Ascending aorta (tissue), 2 donors: ENCODE data around the gene GADD45B. TPM values are rescaled to one million over a fixed set of nuclear protein-coding genes. Genes with fewer than 3 reads are reported as not detected.
"Not testable (repeated sequence)": the region's sequence is repeated elsewhere in the genome, so short reads cannot be mapped to it uniquely, and the experiment has no call there.

Experiments
- DNase-seq, 2 donors: peaks; one replicate each; pipeline ENCODE4 v3.0.0-alpha.2; 2019; ENCODE audit warnings: low spot score in 2 of 2
- H3K27ac ChIP-seq, 2 donors: fragments of 200-600 bp; sonication (generic); one replicate each; pipeline ENCODE4 v1.5.1; 2016 to 2017; ENCODE audit warnings: mild to moderate bottlenecking in 1 of 2
- H3K27me3 ChIP-seq: fragments of 200-600 bp; sonication (generic); one replicate; pipeline ENCODE4 v1.5.1; 2017
- H3K36me3 ChIP-seq, 2 donors: fragments of 200-600 bp; sonication (generic); one replicate each; pipeline ENCODE4 v1.5.1; 2016
- H3K4me1 ChIP-seq, 2 donors: fragments of 200-600 bp; sonication (generic); one replicate each; pipeline ENCODE4 v1.5.1; 2016 to 2017; ENCODE audit warnings: mild to moderate bottlenecking in 1 of 2
- H3K4me3 ChIP-seq, 2 donors: fragments of 200-600 bp; sonication (generic); one replicate each; pipeline ENCODE4 v1.5.1; 2016 to 2017; ENCODE audit warnings: mild to moderate bottlenecking in 1 of 2
- H3K9me3 ChIP-seq, 2 donors: fragments of 200-600 bp; sonication (generic); one replicate each; pipeline ENCODE4 v1.5.1; 2016
- intact Hi-C: fragments of 100-400 bp; cut with DNase I; formaldehyde crosslinking; loops from one replicate; pipeline ENCODE4 v1.15.1; 2023
- total RNA-seq: library from RNA; depleted of rRNA; stranded (reverse); fragments of >200 nt; gene quantifications from one replicate; pipeline ENCODE4 v1.1.0, GENCODE V29; 2016
- TF ChIP-seq, protein P1 (sequence below), 3 experiments: fragments of 200-600 bp in 2 of 3; fragments of 450-650 bp in 1 of 3; sonication (generic) in 2 of 3; IDR thresholded peaks; one replicate each; pipeline ENCODE4 v1.5.1; 2016 to 2019; ENCODE audit warnings: antibody characterized with exemption in 3 of 3, mild to moderate bottlenecking in 1 of 3, moderate library complexity in 1 of 3

Gene GADD45B
- total RNA-seq, 1 donor from 2014 or later = 514 TPM

DNA sequence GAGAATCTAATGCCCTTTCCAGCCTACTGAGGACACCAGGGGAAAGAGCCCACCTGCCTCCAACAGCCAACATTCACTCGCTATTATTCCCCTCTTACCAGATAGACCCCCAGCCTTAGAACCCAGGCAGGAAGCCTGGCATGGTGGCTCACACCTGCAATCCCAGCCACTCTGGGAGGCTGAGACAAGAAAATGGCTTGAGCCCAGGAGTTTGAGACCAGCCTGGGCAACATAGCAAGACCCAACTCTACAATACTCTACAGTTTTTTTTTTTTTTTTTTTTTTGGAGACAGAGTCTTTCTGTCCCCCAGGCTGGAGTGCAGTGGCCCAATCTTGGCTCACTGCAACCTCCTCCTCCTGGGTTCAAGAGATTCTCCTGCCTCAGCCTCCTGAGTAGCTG is 15.7 kb upstream of the GADD45B start:
- H3K27me3 ChIP-seq = no peaks in the 10 kb centered on the region
- H3K4me1 ChIP-seq = peaks cover 14 to 28% of the 10 kb centered on the region in 2 donors
- no peak for DNase-seq
- H3K4me3 ChIP-seq = no peak overlapping the region
- no peak overlapping the region for H3K27ac ChIP-seq
- H3K36me3 ChIP-seq = no peaks in the 10 kb centered on the region
- TF ChIP-seq, protein P1, sequence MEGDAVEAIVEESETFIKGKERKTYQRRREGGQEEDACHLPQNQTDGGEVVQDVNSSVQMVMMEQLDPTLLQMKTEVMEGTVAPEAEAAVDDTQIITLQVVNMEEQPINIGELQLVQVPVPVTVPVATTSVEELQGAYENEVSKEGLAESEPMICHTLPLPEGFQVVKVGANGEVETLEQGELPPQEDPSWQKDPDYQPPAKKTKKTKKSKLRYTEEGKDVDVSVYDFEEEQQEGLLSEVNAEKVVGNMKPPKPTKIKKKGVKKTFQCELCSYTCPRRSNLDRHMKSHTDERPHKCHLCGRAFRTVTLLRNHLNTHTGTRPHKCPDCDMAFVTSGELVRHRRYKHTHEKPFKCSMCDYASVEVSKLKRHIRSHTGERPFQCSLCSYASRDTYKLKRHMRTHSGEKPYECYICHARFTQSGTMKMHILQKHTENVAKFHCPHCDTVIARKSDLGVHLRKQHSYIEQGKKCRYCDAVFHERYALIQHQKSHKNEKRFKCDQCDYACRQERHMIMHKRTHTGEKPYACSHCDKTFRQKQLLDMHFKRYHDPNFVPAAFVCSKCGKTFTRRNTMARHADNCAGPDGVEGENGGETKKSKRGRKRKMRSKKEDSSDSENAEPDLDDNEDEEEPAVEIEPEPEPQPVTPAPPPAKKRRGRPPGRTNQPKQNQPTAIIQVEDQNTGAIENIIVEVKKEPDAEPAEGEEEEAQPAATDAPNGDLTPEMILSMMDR (IDR thresholded peaks at IDR 0.05) = no peak
- intact Hi-C loops = no loop called here
- H3K9me3 ChIP-seq = peaks cover 0 to 4% of the 10 kb centered on the region in 2 donors

DNA sequence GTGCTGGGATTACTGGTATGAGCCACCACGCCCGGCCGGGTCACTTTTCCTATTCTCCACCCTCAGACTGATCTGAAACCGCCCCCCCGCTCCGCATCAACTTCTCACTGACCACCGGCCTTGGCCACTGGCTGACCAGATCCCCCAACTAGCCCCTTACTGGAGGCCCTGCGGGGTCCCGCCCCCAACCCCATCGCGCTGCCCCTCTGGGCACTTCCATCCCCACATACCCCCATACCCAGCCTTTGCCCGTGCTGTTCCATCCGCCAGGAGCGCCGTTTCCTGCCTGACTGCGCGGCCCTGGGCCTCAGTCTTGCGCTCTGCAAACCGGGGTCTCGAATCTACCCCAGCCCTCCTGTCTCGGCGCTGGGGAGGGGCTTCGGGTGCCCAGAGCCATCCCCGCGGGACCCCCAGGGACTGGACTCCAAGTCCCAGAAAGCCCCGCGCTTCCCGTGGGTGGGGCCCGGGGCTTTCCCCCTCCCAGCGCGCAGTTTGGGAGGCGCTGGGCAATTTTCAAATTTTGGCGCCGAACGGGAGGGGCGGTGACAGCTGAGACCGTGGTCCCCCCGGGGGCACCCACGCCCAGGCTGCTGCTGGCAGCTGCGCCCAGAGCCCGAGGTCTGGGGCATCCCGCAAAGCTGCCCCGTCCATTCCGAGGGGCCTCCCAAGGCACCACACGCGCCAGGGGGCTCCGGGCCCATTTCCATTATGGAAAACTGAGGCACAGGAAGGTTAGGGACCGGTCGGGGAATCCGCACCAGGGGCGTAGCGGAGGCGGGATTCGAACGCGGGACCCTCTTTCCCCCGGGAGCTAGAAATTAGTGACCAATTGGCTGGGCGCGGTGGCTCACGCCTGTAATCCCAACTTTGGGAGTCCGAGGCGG is 13.9 kb upstream of the GADD45B start:
- DNase-seq = no peak
- Histone ChIP-seq H3K27ac (no peak overlapping the region), H3K9me3 (peaks cover 0 to 4% of the 10 kb centered on the region in 2 donors), H3K4me1 (peaks cover 7 to 19% of the 10 kb centered on the region in 2 donors), H3K36me3 (no peaks in the 10 kb centered on the region), H3K4me3 (peak overlapping the region; percentile 51 to 80), H3K27me3 (no peaks in the 10 kb centered on the region)
- intact Hi-C loops = no loop called here
- TF ChIP-seq, protein P1 (IDR thresholded peaks at IDR 0.05) = peak in 1 of 3 experiments; percentile 30

DNA sequence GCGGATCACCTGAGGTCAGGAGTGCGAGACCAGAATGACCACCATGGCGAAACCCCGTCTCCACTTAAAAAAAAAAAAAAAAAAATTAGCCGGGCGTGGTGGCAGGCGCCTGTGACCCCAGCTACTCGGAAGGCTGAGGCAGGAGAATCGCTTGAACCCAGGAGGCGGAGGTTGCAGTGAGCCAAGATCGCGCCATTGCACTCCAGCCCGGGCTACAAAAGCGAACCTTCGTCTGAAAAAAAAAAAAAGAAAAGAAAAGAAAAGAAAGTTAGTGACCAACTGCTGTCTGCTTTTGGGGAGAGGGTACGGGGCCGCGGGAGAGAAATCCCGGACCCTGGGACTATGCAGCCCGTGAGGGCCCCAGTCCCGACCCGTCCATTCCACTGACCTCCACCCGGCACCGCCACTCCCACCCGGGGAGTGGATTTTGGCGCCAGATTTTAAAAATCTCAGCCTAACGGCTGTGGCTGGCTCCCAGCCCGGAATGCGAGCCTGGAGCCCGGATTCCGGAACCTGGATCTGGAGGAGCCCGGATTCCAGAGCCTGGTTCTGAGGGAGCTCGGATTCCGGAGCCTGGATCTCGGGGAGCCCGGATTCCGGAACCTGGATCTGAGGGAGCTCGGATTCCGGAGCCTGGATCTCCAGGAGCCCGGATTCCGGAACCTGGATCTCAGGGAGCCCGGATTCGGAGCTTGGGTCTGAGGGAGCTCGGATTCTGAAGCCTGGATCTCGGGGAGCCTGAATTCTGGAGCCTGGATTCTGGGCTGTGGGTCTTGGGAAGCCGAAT is 13.1 kb upstream of the GADD45B start:
- H3K36me3 ChIP-seq = no peaks in the 10 kb centered on the region
- H3K4me1 ChIP-seq = peaks cover 7 to 16% of the 10 kb centered on the region in 2 donors
- peak in 1 of 2 donors; percentile 93 for DNase-seq
- H3K9me3 ChIP-seq = peaks cover 0 to 4% of the 10 kb centered on the region in 2 donors
- H3K27me3 ChIP-seq = no peaks in the 10 kb centered on the region
- TF ChIP-seq, protein P1 (IDR thresholded peaks at IDR 0.05) = peak in 1 of 3 experiments; percentile 8
- intact Hi-C loops = no loop called here
- H3K4me3 ChIP-seq = peak overlapping the region; percentile 51 to 80
- peak overlapping the region; percentile 13 to 60 for H3K27ac ChIP-seq

DNA sequence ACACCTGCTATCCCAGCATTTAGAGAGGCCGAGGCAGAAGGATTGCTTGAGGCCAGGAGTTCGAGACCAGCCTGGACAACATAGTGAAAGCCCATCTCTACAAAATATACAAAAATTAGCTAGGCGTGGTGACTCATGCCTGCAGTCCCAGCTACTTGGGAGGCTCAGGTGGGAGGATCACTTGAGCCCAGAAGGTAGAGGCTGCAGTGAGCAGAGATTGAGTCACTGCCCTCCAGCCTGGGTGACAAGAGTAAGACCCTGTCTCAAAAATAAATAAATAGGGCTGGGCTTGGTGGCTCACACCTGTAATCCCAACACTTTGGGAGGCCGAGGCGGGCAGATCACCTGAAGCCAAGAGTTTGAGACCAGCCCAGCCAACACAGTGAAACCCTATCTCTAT is 12.2 kb upstream of the GADD45B start:
- not testable (repeated sequence) for DNase-seq, H3K4me3 ChIP-seq

DNA sequence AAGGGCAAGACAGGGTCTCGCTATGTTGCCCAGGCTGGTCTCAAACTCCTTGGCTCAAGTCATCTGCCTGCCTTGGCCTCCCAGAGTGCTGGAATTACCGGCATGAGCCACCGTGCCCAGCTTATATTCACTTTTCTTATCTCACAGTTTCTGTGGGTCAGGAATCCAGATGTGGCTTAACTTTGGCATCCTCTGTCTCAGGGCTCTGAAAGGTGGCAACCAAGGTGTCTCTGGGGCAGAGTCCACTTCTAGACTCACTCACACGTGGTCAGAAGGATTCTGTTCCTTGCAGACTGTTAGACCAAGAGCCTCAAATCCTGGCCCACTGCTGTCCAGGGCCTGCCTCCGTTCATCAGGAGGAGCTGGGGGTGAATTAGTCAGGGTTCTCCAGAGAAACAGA is 11.5 kb upstream of the GADD45B start:
- DNase-seq = no peak
- Histone ChIP-seq H3K4me3 (no peak overlapping the region), H3K36me3 (no peaks in the 10 kb centered on the region), H3K27me3 (no peaks in the 10 kb centered on the region), H3K4me1 (peaks cover 7 to 16% of the 10 kb centered on the region in 2 donors), H3K27ac (no peak overlapping the region), H3K9me3 (peaks cover 0 to 4% of the 10 kb centered on the region in 2 donors)
- intact Hi-C loops = no loop called here
- TF ChIP-seq, protein P1 (IDR thresholded peaks at IDR 0.05) = no peak

More for the DNA sequence above, 12.2 kb upstream of the GADD45B start:
- H3K27me3 ChIP-seq, H3K9me3 ChIP-seq, intact Hi-C loops, H3K36me3 ChIP-seq: not testable (repeated sequence)
- H3K4me1 ChIP-seq = peaks cover 7 to 16% of the 10 kb centered on the region in 2 donors
- H3K27ac ChIP-seq = peak overlapping the region; percentile 13 to 60

DNA sequence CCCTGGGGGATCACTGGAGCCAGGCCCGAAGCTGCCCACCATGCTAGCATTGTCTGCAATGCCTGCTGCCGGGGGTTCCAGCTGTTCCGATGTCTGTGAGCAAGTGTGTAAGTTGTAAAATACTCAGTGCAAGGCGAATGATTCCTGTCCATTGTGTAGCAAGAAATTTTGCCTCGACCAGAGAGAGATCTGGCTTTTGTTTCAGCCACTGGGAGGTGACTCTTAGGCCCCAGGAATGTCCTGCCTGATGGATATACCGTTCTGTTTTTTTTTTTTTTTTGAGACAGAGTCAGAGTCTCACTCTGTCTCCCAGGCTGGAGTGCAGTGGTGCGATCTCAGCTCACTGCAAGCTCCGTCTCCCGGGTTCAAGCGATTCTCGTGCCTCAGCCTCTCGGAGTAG is 7.3 kb upstream of the GADD45B start:
- TF ChIP-seq, protein P1 (IDR thresholded peaks at IDR 0.05) = no peak
- Histone ChIP-seq H3K27me3 (no peaks in the 10 kb centered on the region), H3K27ac (no peak overlapping the region), H3K4me3 (no peak overlapping the region), H3K9me3 (no peaks in the 10 kb centered on the region), H3K4me1 (no peaks in the 10 kb centered on the region), H3K36me3 (no peaks in the 10 kb centered on the region)
- intact Hi-C loops = no loop called here
- DNase-seq = no peak
